Thyroid gland (tissue), 4 donors: ENCODE measurements around the gene TBRG4. TPM values are rescaled to one million over a fixed set of nuclear protein-coding genes. Genes with fewer than 3 reads are reported as not detected.
"Not testable (repeated sequence)": the region's sequence is repeated elsewhere in the genome, so short reads cannot be mapped to it uniquely, and the experiment has no call there.

Experiments used
- DNase-seq, 2 donors: peaks; one replicate each; pipeline ENCODE4 v3.0.0-alpha.2; 2019
- H3K27ac ChIP-seq, 3 donors: fragments of 200-600 bp; sonication (generic); 1 replicate in 2 of 3; 2 replicates in 1 of 3; pipeline ENCODE4 v1.5.1; 2016 to 2019; ENCODE audit warnings: mild to moderate bottlenecking in 1 of 3, moderate library complexity in 1 of 3
- H3K27me3 ChIP-seq: fragments of 200-600 bp; sonication (generic); one replicate; pipeline ENCODE4 v1.5.1; 2019
- H3K36me3 ChIP-seq, 2 donors: fragments of 200-600 bp; sonication (generic); one replicate each; pipeline ENCODE4 v1.5.1; 2016 to 2019
- H3K4me1 ChIP-seq, 2 donors: fragments of 200-600 bp; sonication (generic); one replicate each; pipeline ENCODE4 v1.5.1; 2017 to 2019
- H3K4me3 ChIP-seq, 3 donors: fragments of 200-600 bp; sonication (generic); replicated peaks in 1 of 3; 1 replicate in 2 of 3; 2 replicates in 1 of 3; pipeline ENCODE4 v1.5.1; 2016; ENCODE audit warnings: mild to moderate bottlenecking in 1 of 3
- H3K9me3 ChIP-seq: fragments of 200-600 bp; sonication (generic); one replicate; pipeline ENCODE4 v1.5.1; 2017
- POLR2A ChIP-seq, 2 donors: fragments of 450-650 bp; IDR thresholded peaks; one replicate each; pipeline ENCODE4 v1.6.1; 2017; ENCODE audit warnings: antibody characterized with exemption in 2 of 2, mild to moderate bottlenecking in 2 of 2, moderate library complexity in 1 of 2
- WGBS, 2 donors: methylation state at CpG; one replicate each; pipeline ENCODE4 v1.1.5; 2017; 5-methylcytosine and 5-hydroxymethylcytosine counted together
- intact Hi-C: fragments of 100-400 bp; cut with DNase I; formaldehyde crosslinking; loops from one replicate; pipeline ENCODE4 v1.15.1; 2023
- total RNA-seq, 4 donors: library from RNA; depleted of rRNA; stranded (reverse); fragments of >200 nt; gene quantifications; one replicate each; pipeline ENCODE4 v1.2.3, GENCODE V29; 2016
- TF ChIP-seq, protein P1 (sequence below), 6 experiments: fragments of 200-600 bp in 3 of 6; fragments of 450-650 bp in 3 of 6; sonication (generic) in 3 of 6; IDR thresholded peaks; one replicate each; pipeline ENCODE4 v1.5.1; 2016 to 2019; ENCODE audit warnings: antibody characterized with exemption in 6 of 6, mild to moderate bottlenecking in 2 of 6, inconsistent platforms in 1 of 6, moderate library complexity in 1 of 6

Gene TBRG4
- total RNA-seq, 4 donors from 2014 or later = 40.0 to 57.6 (median 49.3) TPM

DNA sequence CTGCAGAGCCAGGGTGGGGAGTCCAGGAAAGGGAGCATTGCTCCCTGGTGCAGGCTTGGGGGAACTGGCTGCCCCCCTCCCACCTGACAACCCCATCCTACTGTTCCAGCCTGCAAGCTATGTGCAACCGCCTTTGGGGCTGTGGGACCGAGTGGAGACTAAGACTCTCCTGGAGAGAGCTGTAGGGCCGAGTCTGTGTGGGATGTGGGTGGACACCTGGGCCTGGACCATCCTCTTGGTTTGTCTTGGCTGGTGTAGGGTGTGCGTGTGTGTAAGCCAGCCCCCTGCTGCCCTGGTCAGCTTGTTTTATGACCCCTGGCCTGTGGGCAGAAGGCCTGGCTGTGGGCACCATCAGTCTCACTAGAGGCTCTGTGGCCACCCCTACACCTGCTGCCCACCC is 44.4 kb upstream of the TBRG4 start:
- 81 to 100% methylated on average over 2 to 4 of the region's 4 CpGs for WGBS, 2 donors
- Histone ChIP-seq H3K27ac (no peak overlapping the region), H3K4me3 (no peak overlapping the region), H3K9me3 (no peaks in the 10 kb centered on the region), H3K36me3 (no peaks in the 10 kb centered on the region), H3K27me3 (no peaks in the 10 kb centered on the region), H3K4me1 (peaks cover 3 to 14% of the 10 kb centered on the region in 2 donors)
- DNase-seq = no peak
- intact Hi-C loops = loop anchor here (5.0 to 10.0 kb wide), 2 partner anchors 106 to 709 kb away; no protein-coding TSS in a partner anchor
- TF ChIP-seq POLR2A (IDR thresholded peaks at IDR 0.05) = no peak
- TF ChIP-seq, protein P1, sequence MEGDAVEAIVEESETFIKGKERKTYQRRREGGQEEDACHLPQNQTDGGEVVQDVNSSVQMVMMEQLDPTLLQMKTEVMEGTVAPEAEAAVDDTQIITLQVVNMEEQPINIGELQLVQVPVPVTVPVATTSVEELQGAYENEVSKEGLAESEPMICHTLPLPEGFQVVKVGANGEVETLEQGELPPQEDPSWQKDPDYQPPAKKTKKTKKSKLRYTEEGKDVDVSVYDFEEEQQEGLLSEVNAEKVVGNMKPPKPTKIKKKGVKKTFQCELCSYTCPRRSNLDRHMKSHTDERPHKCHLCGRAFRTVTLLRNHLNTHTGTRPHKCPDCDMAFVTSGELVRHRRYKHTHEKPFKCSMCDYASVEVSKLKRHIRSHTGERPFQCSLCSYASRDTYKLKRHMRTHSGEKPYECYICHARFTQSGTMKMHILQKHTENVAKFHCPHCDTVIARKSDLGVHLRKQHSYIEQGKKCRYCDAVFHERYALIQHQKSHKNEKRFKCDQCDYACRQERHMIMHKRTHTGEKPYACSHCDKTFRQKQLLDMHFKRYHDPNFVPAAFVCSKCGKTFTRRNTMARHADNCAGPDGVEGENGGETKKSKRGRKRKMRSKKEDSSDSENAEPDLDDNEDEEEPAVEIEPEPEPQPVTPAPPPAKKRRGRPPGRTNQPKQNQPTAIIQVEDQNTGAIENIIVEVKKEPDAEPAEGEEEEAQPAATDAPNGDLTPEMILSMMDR (IDR thresholded peaks at IDR 0.05) = no peak

DNA sequence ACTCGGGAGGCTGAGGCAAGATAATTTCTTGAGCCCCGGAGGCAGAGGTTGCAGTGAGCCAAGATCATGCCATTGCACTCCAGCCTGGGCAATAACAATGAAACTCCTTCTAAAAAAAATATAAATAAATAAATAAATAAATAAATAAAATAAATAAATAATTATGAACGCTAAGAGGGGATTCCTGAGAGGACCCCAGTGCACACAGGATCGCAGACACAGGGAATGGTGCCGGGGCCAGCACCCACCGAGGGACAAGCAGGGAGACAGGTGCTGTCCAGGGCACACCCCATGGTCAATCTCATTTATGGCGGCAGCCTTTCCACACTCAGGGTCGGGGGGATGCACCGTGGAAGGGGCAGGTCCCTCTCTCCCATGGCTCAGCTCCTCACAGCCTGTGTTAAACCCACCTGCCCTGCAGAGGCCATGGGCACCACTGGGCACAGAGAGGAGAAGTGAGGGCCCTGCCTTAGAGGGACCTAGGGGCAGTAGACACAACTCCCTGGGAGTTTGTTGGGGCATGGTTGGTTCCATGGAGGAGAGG is 43.9 kb upstream of the TBRG4 start:
- Histone ChIP-seq H3K4me3 (no peak overlapping the region), H3K27ac (no peak overlapping the region), H3K9me3 (no peaks in the 10 kb centered on the region), H3K27me3 (no peaks in the 10 kb centered on the region), H3K36me3 (no peaks in the 10 kb centered on the region), H3K4me1 (peaks cover 3 to 14% of the 10 kb centered on the region in 2 donors)
- TF ChIP-seq, protein P1 (IDR thresholded peaks at IDR 0.05) = no peak
- intact Hi-C loops = loop anchor here (5.0 to 10.0 kb wide), 2 partner anchors 107 to 709 kb away; no protein-coding TSS in a partner anchor
- no peak for DNase-seq
- 87 to 94% methylated on average over 9 of the region's 9 CpGs for WGBS, 2 donors

DNA sequence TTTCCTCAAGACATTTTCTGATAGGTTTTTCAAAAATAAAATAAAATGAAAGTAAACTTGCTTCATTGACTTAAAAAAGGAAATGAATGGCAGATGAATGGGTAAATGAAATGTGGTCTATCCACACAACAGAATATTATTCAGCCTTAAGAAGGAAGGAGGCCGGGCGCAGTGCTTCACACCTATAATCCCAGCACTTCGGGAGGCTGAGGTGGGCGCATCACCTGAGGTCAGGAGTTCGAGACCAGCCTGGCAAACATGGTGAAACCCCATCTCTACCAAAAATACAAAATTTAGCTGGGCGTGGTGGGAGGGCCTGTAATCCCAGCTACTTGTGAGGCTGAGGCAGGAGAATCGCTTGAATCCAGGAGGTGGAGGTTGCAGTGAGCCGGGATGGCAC is 42.4 kb upstream of the TBRG4 start:
- 87 to 90% methylated on average over 8 of the region's 8 CpGs for WGBS, 2 donors
- H3K4me3 ChIP-seq, DNase-seq, H3K27me3 ChIP-seq, H3K27ac ChIP-seq, H3K9me3 ChIP-seq, H3K36me3 ChIP-seq: not testable (repeated sequence)
- H3K4me1 ChIP-seq = peaks cover 3 to 14% of the 10 kb centered on the region in 2 donors
- intact Hi-C loops = loop anchor here (10.0 kb wide), 1 partner anchor 711 kb away; no protein-coding TSS in a partner anchor

DNA sequence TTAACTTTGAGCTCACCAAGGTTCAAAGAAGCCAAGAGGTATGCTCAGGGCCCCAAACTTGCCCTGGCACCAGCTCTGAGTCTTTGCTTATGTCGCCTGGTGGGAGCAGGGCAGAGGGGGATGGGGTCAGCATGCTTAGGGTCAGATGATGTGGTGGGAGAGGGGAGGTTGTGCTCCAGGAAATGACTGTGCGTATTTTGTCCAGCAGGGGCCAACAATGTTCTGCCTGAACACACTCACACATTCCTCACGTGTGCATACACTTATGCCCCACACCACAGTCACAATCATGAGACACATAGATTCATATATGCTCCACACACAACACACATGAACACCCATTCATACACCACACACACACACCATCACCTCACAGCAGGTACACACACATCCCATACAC is 41.7 kb upstream of the TBRG4 start:
- Histone ChIP-seq H3K27me3 (no peaks in the 10 kb centered on the region), H3K36me3 (no peaks in the 10 kb centered on the region), H3K9me3 (no peaks in the 10 kb centered on the region), H3K4me3 (no peak overlapping the region), H3K27ac (no peak overlapping the region), H3K4me1 (peaks cover 3 to 14% of the 10 kb centered on the region in 2 donors)
- TF ChIP-seq POLR2A (IDR thresholded peaks at IDR 0.05) = no peak
- TF ChIP-seq, protein P1 (IDR thresholded peaks at IDR 0.05) = no peak
- WGBS, 2 donors = 44 to 47% methylated on average over 3 of the region's 3 CpGs
- intact Hi-C loops = loop anchor here (10.0 kb wide), 1 partner anchor 712 kb away; no protein-coding TSS in a partner anchor
- no peak for DNase-seq

DNA sequence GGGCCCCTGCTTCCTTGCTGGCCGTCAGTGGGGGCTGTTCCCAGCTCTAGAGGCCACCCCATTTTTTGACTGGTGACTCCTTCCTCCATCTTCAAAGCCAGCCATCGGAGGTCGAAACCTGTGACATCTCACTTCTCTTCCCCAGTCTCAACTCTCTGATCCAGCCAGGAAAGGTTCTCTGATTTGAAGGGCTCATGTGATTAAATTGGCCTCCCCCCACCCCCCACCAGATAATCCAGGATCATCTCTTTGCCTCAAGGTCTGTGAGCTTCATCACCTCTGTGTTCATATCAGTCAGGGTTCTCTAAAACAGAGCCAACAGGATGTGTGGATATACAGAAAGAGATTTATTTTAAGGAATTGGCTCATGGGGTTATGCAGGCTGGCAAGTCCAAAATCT is 40.5 kb upstream of the TBRG4 start:
- Histone ChIP-seq H3K4me3 (no peak overlapping the region), H3K9me3 (no peaks in the 10 kb centered on the region), H3K36me3 (no peaks in the 10 kb centered on the region), H3K27me3 (no peaks in the 10 kb centered on the region), H3K4me1 (peaks cover 3 to 8% of the 10 kb centered on the region in 2 donors), H3K27ac (no peak overlapping the region)
- TF ChIP-seq POLR2A (IDR thresholded peaks at IDR 0.05) = no peak
- TF ChIP-seq, protein P1 (IDR thresholded peaks at IDR 0.05) = no peak
- no peak for DNase-seq
- intact Hi-C loops = loop anchor here (10.0 kb wide), 1 partner anchor 713 kb away; no protein-coding TSS in a partner anchor
- WGBS, 2 donors = 68 to 89% methylated on average over 3 of the region's 3 CpGs
